HG02852 (cell line): ENCODE data around the gene ARSB.
"Not testable (repeated sequence)": the region's sequence is repeated elsewhere in the genome, so short reads cannot be mapped to it uniquely, and the experiment has no call there.

Experiments used
- ATAC-seq: cut with Tn5 transposase; IDR thresholded peaks from one replicate; pipeline ENCODE4 v1.9.1; 2021; ENCODE audit warnings: mild to moderate bottlenecking, moderate library complexity; ENCODE audit not compliant: unreplicated experiment

ARSB gene

GRCh38 chr5:78907255-78907891 lies 77.7 kb downstream of the ARSB start:
- ATAC-seq, result no peak

GRCh38 chr5:78905084-78905938 lies 79.8 kb downstream of the ARSB start:
- ATAC-seq, result peak; percentile 77

- no peak for ATAC-seq
Measured at GRCh38 chr5:78903861-78904260, 81.2 kb downstream of the ARSB start.

GRCh38 chr5:78903353-78903752 lies 81.8 kb downstream of the ARSB start:
- no peak for ATAC-seq

- ATAC-seq, result no peak
Measured at GRCh38 chr5:78899922-78900362, 85.2 kb downstream of the ARSB start.

GRCh38 chr5:78896132-78896531 lies 89.0 kb downstream of the ARSB start:
- ATAC-seq, result no peak

- ATAC-seq, result no peak
Measured at GRCh38 chr5:78895616-78896015, 89.5 kb downstream of the ARSB start.

- peak; percentile 50 for ATAC-seq
Measured at GRCh38 chr5:78893940-78894677, 91.0 kb downstream of the ARSB start.

- ATAC-seq, result no peak
Measured at GRCh38 chr5:78890667-78891379, 94.3 kb downstream of the ARSB start.

- ATAC-seq, result no peak
Measured at GRCh38 chr5:78889369-78890140, 95.6 kb downstream of the ARSB start.

- no peak for ATAC-seq
Measured at GRCh38 chr5:78888580-78889368, 96.3 kb downstream of the ARSB start.

- ATAC-seq, result peak; percentile 99
Measured at GRCh38 chr5:78887384-78888118, 97.6 kb downstream of the ARSB start.

- ATAC-seq, result no peak
Measured at GRCh38 chr5:78886341-78887230, 98.5 kb downstream of the ARSB start.

- ATAC-seq, result no peak
Measured at GRCh38 chr5:78881884-78882283, 103.2 kb downstream of the ARSB start.

GRCh38 chr5:78879516-78879915 lies 105.6 kb downstream of the ARSB start:
- ATAC-seq, result no peak

- ATAC-seq, result not testable (repeated sequence)
Measured at GRCh38 chr5:78866076-78866475, 119.0 kb downstream of the ARSB start.

- ATAC-seq, result no peak
Measured at GRCh38 chr5:78858364-78858763, 126.7 kb downstream of the ARSB start.

GRCh38 chr5:78855026-78855425 lies 130.1 kb downstream of the ARSB start:
- no peak for ATAC-seq
